Heart left ventricle (tissue), 16 donors: ENCODE data around the gene TAMM41. TPM values are rescaled to one million over a fixed set of nuclear protein-coding genes. Genes with fewer than 3 reads are reported as not detected.
A peak's percentile ranks its signal among the peaks of the same experiment; 100 is the strongest.
"Not testable (repeated sequence)": the region's sequence is repeated elsewhere in the genome, so short reads cannot be mapped to it uniquely, and the experiment has no call there.

Experiments used
- ATAC-seq, 4 donors: fragments of 200-7000 bp; cut with Tn5 transposase; one replicate each; pipeline ENCODE4 v1.9.1; 2020 to 2022; ENCODE audit warnings: moderate library complexity in 4 of 4, mild to moderate bottlenecking in 3 of 4, moderate number of reproducible peaks in 1 of 4
- DNase-seq, 5 donors: peaks; one replicate each; pipeline ENCODE4 v3.0.0-alpha.2; 2020
- H3K27ac ChIP-seq, 12 donors: fragments of 200-600 bp; sonication (generic) in 4 of 12; one replicate each; pipeline versions ENCODE4 v1.5.0 to v1.8.0; 2016 to 2022; ENCODE audit warnings: mild to moderate bottlenecking in 2 of 12
- H3K27me3 ChIP-seq, 9 donors: fragments of 200-600 bp; sonication (generic) in 2 of 9; one replicate each; pipeline versions ENCODE4 v1.5.1 to v1.8.0; 2016 to 2022; ENCODE audit warnings: mild to moderate bottlenecking in 3 of 9
- H3K36me3 ChIP-seq, 9 donors: fragments of 200-600 bp; sonication (generic) in 2 of 9; one replicate each; pipeline versions ENCODE4 v1.5.0 to v1.8.0; 2018 to 2022; ENCODE audit warnings: mild to moderate bottlenecking in 2 of 9
- H3K4me1 ChIP-seq, 12 donors: fragments of 200-600 bp; sonication (generic) in 4 of 12; one replicate each; pipeline versions ENCODE4 v1.5.0 to v1.8.0; 2016 to 2022; ENCODE audit warnings: mild to moderate bottlenecking in 3 of 12
- H3K4me3 ChIP-seq, 12 donors: fragments of 200-600 bp; sonication (generic) in 4 of 12; one replicate each; pipeline versions ENCODE4 v1.5.0 to v1.8.0; 2017 to 2022; ENCODE audit warnings: mild to moderate bottlenecking in 9 of 12, moderate library complexity in 4 of 12
- H3K9me3 ChIP-seq, 12 donors: fragments of 200-600 bp; sonication (generic) in 4 of 12; one replicate each; pipeline versions ENCODE4 v1.5.0 to v1.8.0; 2016 to 2022; ENCODE audit warnings: mild to moderate bottlenecking in 1 of 12
- CTCF ChIP-seq, 12 donors: fragments of 200-600 bp; sonication (generic) in 4 of 12; IDR thresholded peaks; one replicate each; pipeline versions ENCODE4 v1.5.0 to v1.8.0; 2018 to 2022; ENCODE audit warnings: antibody characterized with exemption in 12 of 12, mild to moderate bottlenecking in 5 of 12
- POLR2A ChIP-seq, 2 donors: fragments of 450-650 bp; IDR thresholded peaks; one replicate each; pipeline ENCODE4 v1.6.1; 2017; ENCODE audit warnings: antibody characterized with exemption in 2 of 2, mild to moderate bottlenecking in 2 of 2, moderate library complexity in 2 of 2
- WGBS, 4 donors: extraction: QIAGEN DNeasy Blood & Tissue Kit in 2 of 4; methylation state at CpG; one replicate each; pipeline versions ENCODE4 v1.1.5 to v1.1.7; 2013 to 2018; 5-methylcytosine and 5-hydroxymethylcytosine counted together
- intact Hi-C, 10 donors: fragments of 100-400 bp; cut with DNase I; formaldehyde crosslinking; loops; one replicate each; pipeline versions ENCODE4 v1.11.1 to v1.14.2; 2022
- polyA plus RNA-seq, 2 donors: library from polyadenylated mRNA; stranded (reverse); fragments of 200-250 nt; gene quantifications; one replicate each; pipeline ENCODE4 v1.2.3, GENCODE V29; 2013
- total RNA-seq, 9 donors: library from RNA; depleted of rRNA in 2 of 9; stranded (reverse); fragments of >200 nt in 2 of 9; fragmentation: NEBNext Ultra II Directional in 3 of 9; extraction: Animal tissue kit (Norgen Biotek cat#: 25700) in 3 of 9; gene quantifications; one replicate each; pipeline versions ENCODE4 v1.1.0 to v1.2.4, GENCODE V29; 2016 to 2023
- donor health status: ischemic (EF 13 %, LVEDD 7.1; RV severe dilation, severe dysfunction).
- donor health status: healthy with polysubstance abuse.
- donor health status: DM: no; HTN: yes; CAD: no.
- donor health status: DM: no; HTN: no; CAD: no.
- donor health status: ischemic (EF 25% LVEDD 6.9; RV normal size, moderate dysfunction).
- donor health status: ischemic (EF 25% LVEDD 5.7; RV mildly dilated, moderate dysfunction).
- donor health status: healthy.
- donor health status: DM: yes; HTN: yes; CAD: no.
- donor health status: ischemic (EF 35%, LVEDD 5.7; RV mildly dilated, moderate dysfunction).
- donor health status: nonischemic (EF 11% LVEDD 7.7; RV severe dilation, severe dysfunction).
- donor health status: DM: yes; HTN: yes; CAD: no.
- donor health status: PGD.
- donor health status: ischemic (EF 29% LVEDD 5.4; RV normal size, mild dysfunction).
- donor health status: nonischemic (EF 23%, LVEDD 6.1; RV moderate dilation, normal function).

Gene TAMM41
- total and polyA plus RNA-seq, 11 donors = 4.5 to 12.7 (median 10.8) TPM

- DNase-seq (no peak), ATAC-seq (no peak)
- H3K4me3 ChIP-seq = no peak overlapping the region
- no peaks in the 10 kb centered on the region for H3K9me3 ChIP-seq
- WGBS, 4 donors = 97 to 98% (median 97%) methylated on average over 8 of the region's 8 CpGs
- intact Hi-C loops = no loop called here
- no peak overlapping the region for H3K27ac ChIP-seq
- H3K27me3 ChIP-seq = no peaks in the 10 kb centered on the region
- TF ChIP-seq POLR2A (IDR thresholded peaks at IDR 0.05) = no peak
- TF ChIP-seq CTCF (IDR thresholded peaks at IDR 0.05) = no peak
- H3K36me3 ChIP-seq = peaks cover 0 to 9% (median 0%) of the 10 kb centered on the region in 9 donors
- no peaks in the 10 kb centered on the region for H3K4me1 ChIP-seq
These were observed 70.3 kb downstream of the TAMM41 start for GRCh38 chr3:11776346-11776745.

GRCh38 chr3:11775493-11775892, 71.2 kb downstream of the TAMM41 start:
- 91 to 98% (median 92%) methylated on average over 8 of the region's 8 CpGs for WGBS, 4 donors
- Histone ChIP-seq H3K4me3 (no peak overlapping the region), H3K4me1 (peaks cover 0 to 7% (median 4%) of the 10 kb centered on the region in 12 donors), H3K9me3 (no peaks in the 10 kb centered on the region), H3K27me3 (no peaks in the 10 kb centered on the region), H3K36me3 (peaks cover 0 to 9% (median 0%) of the 10 kb centered on the region in 9 donors), H3K27ac (no peak overlapping the region)
- ATAC-seq (no peak), DNase-seq (no peak)
- TF ChIP-seq CTCF (IDR thresholded peaks at IDR 0.05) = no peak
- TF ChIP-seq POLR2A (IDR thresholded peaks at IDR 0.05) = no peak
- intact Hi-C loops = no loop called here

- WGBS, 4 donors = 19 to 70% (median 41%) methylated on average over 2 of the region's 2 CpGs
- no peaks in the 10 kb centered on the region for H3K27me3 ChIP-seq
- H3K4me1 ChIP-seq = peaks cover 0 to 13% (median 7%) of the 10 kb centered on the region in 12 donors
- no peaks in the 10 kb centered on the region for H3K9me3 ChIP-seq
- H3K36me3 ChIP-seq = peaks cover 0 to 9% (median 0%) of the 10 kb centered on the region in 9 donors
- intact Hi-C loops = no loop called here
- H3K27ac ChIP-seq = no peak overlapping the region
- no peak overlapping the region for H3K4me3 ChIP-seq
- peak in 1 of 5 donors; percentile 15 for DNase-seq
- peak in 3 of 4 donors; percentile 54 to 66 (median 57) for ATAC-seq
- peak in 9 of 12 donors; percentile 6 to 46 (median 25) for TF ChIP-seq CTCF (IDR thresholded peaks at IDR 0.05)
- TF ChIP-seq POLR2A (IDR thresholded peaks at IDR 0.05) = no peak
These were observed 72.3 kb downstream of the TAMM41 start for GRCh38 chr3:11774296-11774877.

- not testable (repeated sequence) for H3K27ac ChIP-seq, H3K9me3 ChIP-seq, H3K4me3 ChIP-seq, H3K27me3 ChIP-seq, DNase-seq, ATAC-seq, H3K36me3 ChIP-seq
- intact Hi-C loops = loop anchor here in 1 of 10 donors (1.0 kb wide), 1 partner anchor 8 kb away; no protein-coding TSS in a partner anchor
- H3K4me1 ChIP-seq = peaks cover 0 to 13% (median 7%) of the 10 kb centered on the region in 12 donors
- 89 to 93% (median 92%) methylated on average over 7 of the region's 7 CpGs for WGBS, 4 donors
These were observed 74.8 kb downstream of the TAMM41 start for GRCh38 chr3:11771931-11772330.
